GM23248 (cell line): ENCODE results near the gene TNFRSF12A. TPM values are rescaled to one million over a fixed set of nuclear protein-coding genes. Genes with fewer than 3 reads are reported as not detected.

Experiments used
- DNase-seq: peaks from one replicate; pipeline ENCODE4 v3.0.0-alpha.2; 2015
- H2AFZ ChIP-seq: fragments of 200-600 bp; sonication (generic); 2 replicates; pipeline ENCODE4 v1.6.1; 2016; ENCODE audit warnings: antibody characterized with exemption
- H3F3A ChIP-seq: fragments of 200-600 bp; sonication (generic); 2 replicates; pipeline ENCODE4 v1.6.1; 2016; ENCODE audit warnings: mild to moderate bottlenecking, antibody characterized with exemption, mixed run types; ENCODE audit not compliant: insufficient read depth
- H3K27ac ChIP-seq: fragments of 200-600 bp; sonication (generic); 2 replicates; pipeline ENCODE4 v1.5.1; 2016; ENCODE audit warnings: mild to moderate bottlenecking
- H3K27me3 ChIP-seq: fragments of 200-600 bp; sonication (generic); replicated peaks from 2 replicates; pipeline ENCODE4 v1.6.1; 2016; ENCODE audit warnings: mild to moderate bottlenecking; ENCODE audit not compliant: insufficient read depth
- H3K36me3 ChIP-seq: fragments of 200-600 bp; sonication (generic); 2 replicates; pipeline ENCODE4 v1.6.1; 2016; ENCODE audit warnings: low read depth, mild to moderate bottlenecking
- H3K4me1 ChIP-seq: fragments of 200-600 bp; sonication (generic); 2 replicates; pipeline ENCODE4 v1.6.1; 2016; ENCODE audit warnings: mild to moderate bottlenecking; ENCODE audit not compliant: insufficient read depth
- H3K4me2 ChIP-seq: fragments of 200-600 bp; sonication (generic); one replicate; pipeline ENCODE4 v1.6.1; 2016; ENCODE audit warnings: mild to moderate bottlenecking; ENCODE audit not compliant: unreplicated experiment
- H3K4me3 ChIP-seq: fragments of 200-600 bp; sonication (generic); 2 replicates; pipeline ENCODE4 v1.5.1; 2016; ENCODE audit warnings: mild to moderate bottlenecking
- H3K79me2 ChIP-seq: fragments of 200-600 bp; sonication (generic); 2 replicates; pipeline ENCODE4 v1.6.1; 2016; ENCODE audit warnings: mild to moderate bottlenecking; ENCODE audit not compliant: insufficient read depth
- H3K9ac ChIP-seq: fragments of 200-600 bp; sonication (generic); 2 replicates; pipeline ENCODE4 v1.6.1; 2016; ENCODE audit warnings: mild to moderate bottlenecking
- H3K9me2 ChIP-seq: fragments of 200-600 bp; sonication (generic); 2 replicates; pipeline ENCODE4 v1.6.1; 2016; ENCODE audit warnings: mixed run types, mild to moderate bottlenecking, moderate library complexity; ENCODE audit not compliant: insufficient read depth
- H3K9me3 ChIP-seq: fragments of 200-600 bp; sonication (generic); one replicate; pipeline ENCODE4 v1.6.1; 2017; ENCODE audit warnings: low read depth
- H4K20me1 ChIP-seq: fragments of 200-600 bp; sonication (generic); 2 replicates; pipeline ENCODE4 v1.6.0; 2016; ENCODE audit not compliant: insufficient read depth
- EZH2 ChIP-seq: fragments of 200-600 bp; sonication (generic); IDR thresholded peaks from 2 replicates; pipeline ENCODE4 v1.6.1; 2018; ENCODE audit warnings: antibody characterized with exemption, mild to moderate bottlenecking; ENCODE audit not compliant: insufficient read depth, poor library complexity, severe bottlenecking
- EZH2phosphoT487 ChIP-seq: fragments of 200-600 bp; sonication (generic); IDR thresholded peaks from 2 replicates; pipeline ENCODE4 v1.6.1; 2018; ENCODE audit warnings: antibody characterized with exemption, moderate library complexity, mild to moderate bottlenecking, low read depth; ENCODE audit not compliant: insufficient read depth
- WGBS, 2 experiments: methylation state at CpG; one replicate each; pipeline ENCODE4 v1.1.6; 2015 to 2017; ENCODE audit warnings: low lambda C conversion rate in 2 of 2, low coverage in 1 of 2; ENCODE audit errors: missing lambda C conversion rate in 2 of 2; 5-methylcytosine and 5-hydroxymethylcytosine counted together
- in situ Hi-C: fragments of 300-500 bp; cut with MboI; formaldehyde crosslinking; loops from 2 replicates; pipeline ENCODE4 v1.15.0; 2020
- polyA plus RNA-seq: library from polyadenylated mRNA; unstranded; fragments of >200 nt; fragmentation: Nextera tagmentation; extraction: Ambion mirVana; gene quantifications from 2 replicates; pipeline ENCODE4 v1.2.1, GENCODE V29; 2016
- total RNA-seq: library from RNA; depleted of rRNA; stranded (reverse); fragments of >200 nt; shearing (Covaris generic); gene quantifications from 2 replicates; pipeline ENCODE4 v1.2.3, GENCODE V29; 2014

Gene TNFRSF12A
- total and polyA plus RNA-seq, 2 experiments from 2014 or later: 735 to 864 TPM

DNA sequence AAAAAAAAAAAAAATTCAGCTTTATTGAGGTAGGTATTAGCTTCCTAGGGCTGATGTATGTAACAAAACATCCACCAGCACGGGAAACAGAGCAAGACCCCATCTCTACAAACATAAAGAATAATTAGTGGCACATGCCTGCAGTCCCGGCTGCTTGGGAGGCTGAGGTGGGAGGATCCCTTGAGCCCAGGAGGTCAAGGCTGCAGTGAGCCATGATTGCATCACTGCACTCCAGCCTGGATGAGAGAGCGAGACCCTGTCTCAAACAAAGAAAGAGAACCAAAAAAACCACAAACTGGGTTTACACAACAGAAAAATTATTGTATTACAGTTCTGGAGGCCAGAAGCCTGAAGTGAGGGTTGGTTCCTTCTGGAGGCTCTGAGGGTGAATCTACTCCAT is 22.2 kb downstream of the TNFRSF12A start:
- 69 to 70% methylated on average over 3 of the region's 3 CpGs for WGBS, 2 experiments
- no peaks in the 10 kb centered on the region for H3K36me3 ChIP-seq
- H3K9ac ChIP-seq: no peak overlapping the region
- no peaks in the 10 kb centered on the region for H3F3A ChIP-seq
- TF ChIP-seq EZH2phosphoT487 (no peak), EZH2 (no peak)
- H2AFZ ChIP-seq: no peak overlapping the region
- no peaks in the 10 kb centered on the region for H3K9me3 ChIP-seq
- no peak overlapping the region for H3K4me3 ChIP-seq
- no peaks in the 10 kb centered on the region for H4K20me1 ChIP-seq
- no peak overlapping the region for H3K27ac ChIP-seq
- H3K4me2 ChIP-seq: no peak overlapping the region
- peaks cover 37% of the 10 kb centered on the region for H3K27me3 ChIP-seq
- H3K9me2 ChIP-seq: no peaks in the 10 kb centered on the region
- DNase-seq: no peak
- no peaks in the 10 kb centered on the region for H3K4me1 ChIP-seq
- in situ Hi-C loops: no loop called here
- H3K79me2 ChIP-seq: no peaks in the 10 kb centered on the region

DNA sequence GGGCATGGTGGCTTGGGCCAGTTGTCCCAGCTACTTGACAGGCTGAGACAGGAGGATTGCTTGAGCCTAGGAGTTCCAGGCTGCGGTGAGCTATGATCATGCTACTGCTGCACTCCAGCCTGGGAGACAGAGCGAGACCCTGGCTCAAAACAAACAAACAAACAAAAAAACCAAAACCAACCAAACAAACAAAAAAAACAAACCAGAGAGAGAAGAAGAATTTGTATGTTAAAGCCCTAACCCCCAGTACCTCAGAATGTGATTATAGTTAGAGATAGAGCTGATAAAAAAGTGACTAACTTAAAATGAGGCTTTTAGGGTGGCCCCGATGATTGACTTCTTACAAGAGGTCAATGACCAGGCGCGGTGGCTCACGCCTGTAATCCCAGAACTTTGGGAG is 24.5 kb downstream of the TNFRSF12A start:
- no peaks in the 10 kb centered on the region for H3K4me1 ChIP-seq
- no peaks in the 10 kb centered on the region for H3F3A ChIP-seq
- peaks cover 32% of the 10 kb centered on the region for H3K27me3 ChIP-seq
- no peak overlapping the region for H3K4me3 ChIP-seq
- H3K9me2 ChIP-seq: no peaks in the 10 kb centered on the region
- H4K20me1 ChIP-seq: no peaks in the 10 kb centered on the region
- H3K9me3 ChIP-seq: no peaks in the 10 kb centered on the region
- H3K4me2 ChIP-seq: no peak overlapping the region
- no peaks in the 10 kb centered on the region for H3K79me2 ChIP-seq
- in situ Hi-C loops: no loop called here
- TF ChIP-seq EZH2phosphoT487 (0 out of 2 replicates have a peak, but pooled peaks have one; percentile 7), EZH2 (no peak)
- H3K27ac ChIP-seq: no peak overlapping the region
- H3K9ac ChIP-seq: no peak overlapping the region
- 91 to 92% methylated on average over 6 of the region's 6 CpGs for WGBS, 2 experiments
- no peaks in the 10 kb centered on the region for H3K36me3 ChIP-seq
- no peak for DNase-seq
- no peak overlapping the region for H2AFZ ChIP-seq

DNA sequence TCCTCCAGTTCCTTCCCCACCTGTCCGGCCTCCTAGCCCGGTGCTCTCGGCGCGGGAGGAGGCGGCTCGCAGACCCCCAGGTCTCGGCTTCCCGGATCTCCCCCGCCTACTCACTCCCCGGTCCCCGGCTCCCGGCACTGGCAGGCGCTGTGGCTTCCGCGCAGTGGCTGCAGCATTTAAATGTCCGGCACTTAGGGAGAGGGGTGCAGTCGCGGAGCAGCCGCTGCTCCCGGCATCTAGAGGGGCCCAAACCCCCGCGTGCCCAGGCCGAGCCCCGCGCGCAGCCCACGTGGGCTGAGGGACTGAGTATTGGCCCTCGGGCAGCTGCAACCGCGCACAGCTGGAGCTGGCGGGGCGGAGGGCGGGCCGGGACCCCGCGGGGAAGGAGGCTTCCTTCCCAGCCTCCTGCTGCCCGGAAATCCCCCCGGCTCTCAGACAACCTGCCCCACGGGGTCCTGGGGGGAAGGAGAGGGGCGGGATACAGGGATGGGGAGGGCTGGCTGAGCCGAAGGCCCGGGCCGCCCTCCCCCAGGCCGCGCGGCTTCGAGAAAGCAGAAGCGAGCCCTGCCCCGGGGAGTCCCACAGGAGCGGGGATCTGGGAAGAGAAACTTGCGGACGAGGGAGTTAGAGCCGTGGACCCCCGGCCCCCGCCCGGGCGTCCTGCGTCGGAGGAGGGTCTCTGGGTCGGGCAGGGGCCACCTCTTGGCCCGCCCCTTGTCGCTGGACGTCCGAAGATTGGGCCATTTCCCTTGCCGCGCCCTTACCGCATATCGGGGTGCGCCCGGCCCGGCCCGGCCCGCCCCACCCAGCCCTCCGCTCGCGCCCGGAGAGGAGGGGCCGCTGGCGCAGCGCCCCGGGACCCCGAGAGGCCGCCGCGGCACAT is 25.8 kb downstream of the TNFRSF12A start, which contains the start of gene MMP25:
Gene MMP25, plus strand, starts transcription at position 804 of the 883 bp plus-strand sequence. CDS start 357 bp downstream, outside the sequence.
- no peaks in the 10 kb centered on the region for H3K9me2 ChIP-seq
- WGBS, 2 experiments: 1 to 2% methylated on average over 54 to 81 of the region's 86 CpGs
- DNase-seq: peak; percentile 34
- no peaks in the 10 kb centered on the region for H3K9me3 ChIP-seq
- H2AFZ ChIP-seq: peak within 1 kb of the TSS; percentile 70
- in situ Hi-C loops: no loop called here
- H3K9ac ChIP-seq: peak within 1 kb of the TSS; percentile 36; the same call in 1 of the 2 replicates
- H3K36me3 ChIP-seq: no peaks in the 10 kb centered on the region
- H3K27ac ChIP-seq: no peak within 1 kb of the TSS
- peaks cover 37% of the 10 kb centered on the region for H3K27me3 ChIP-seq
- no peaks in the 10 kb centered on the region for H3K4me1 ChIP-seq
- no peaks in the 10 kb centered on the region for H3F3A ChIP-seq
- H3K79me2 ChIP-seq: no peaks in the 10 kb centered on the region
- H3K4me3 ChIP-seq: peak within 1 kb of the TSS; percentile 70
- no peaks in the 10 kb centered on the region for H4K20me1 ChIP-seq
- TF ChIP-seq EZH2phosphoT487 (0 out of 2 replicates have a peak, but pooled peaks have one; percentile 42), EZH2 (peak; percentile 90)
- H3K4me2 ChIP-seq: peak within 1 kb of the TSS; percentile 84

DNA sequence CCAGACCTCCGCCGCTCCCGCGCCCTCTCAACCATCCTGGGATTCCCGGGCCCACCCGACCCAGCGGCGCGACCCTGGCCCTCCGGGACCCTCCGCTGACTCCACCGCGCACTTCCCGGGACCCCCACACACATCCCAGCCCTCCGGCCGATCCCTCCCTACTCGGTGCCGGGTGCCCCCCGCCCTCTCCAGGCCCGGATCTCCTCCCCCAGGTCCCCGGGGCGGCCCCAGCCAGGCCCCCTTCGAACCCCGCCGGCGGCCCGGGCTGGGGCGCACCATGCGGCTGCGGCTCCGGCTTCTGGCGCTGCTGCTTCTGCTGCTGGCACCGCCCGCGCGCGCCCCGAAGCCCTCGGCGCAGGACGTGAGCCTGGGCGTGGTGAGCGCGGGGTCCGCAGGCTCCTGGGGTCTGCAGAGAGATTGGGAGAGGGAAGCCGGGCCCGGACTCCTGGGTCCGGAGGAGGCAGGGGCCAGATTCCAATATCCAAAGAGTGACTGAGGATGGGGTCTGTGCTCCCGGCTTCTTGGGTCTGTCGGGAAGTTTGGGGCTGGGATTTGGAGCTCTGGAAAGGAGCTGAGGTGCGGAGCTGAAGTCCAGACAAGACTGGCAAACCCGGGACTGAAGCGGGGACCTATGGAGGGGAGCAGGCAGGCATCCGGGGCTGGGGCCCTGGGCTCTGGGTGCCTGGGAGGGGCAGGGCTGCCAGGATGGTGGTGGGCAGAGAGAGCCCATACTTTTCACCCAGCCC is 26.6 kb downstream of the TNFRSF12A start:
- no peak overlapping the region for H2AFZ ChIP-seq
- TF ChIP-seq EZH2: peak; percentile 89
- peak; percentile 70 for TF ChIP-seq EZH2phosphoT487
- no peaks in the 10 kb centered on the region for H3K9me2 ChIP-seq
- H3K9me3 ChIP-seq: no peaks in the 10 kb centered on the region
- peak overlapping the region; percentile 70; the same call in 1 of the 2 replicates for H3K4me3 ChIP-seq
- H3F3A ChIP-seq: no peaks in the 10 kb centered on the region
- 4 to 8% methylated on average over 20 to 49 of the region's 54 CpGs for WGBS, 2 experiments
- no peak overlapping the region for H3K9ac ChIP-seq
- peak; percentile 17 for DNase-seq
- no peaks in the 10 kb centered on the region for H3K4me1 ChIP-seq
- no peaks in the 10 kb centered on the region for H4K20me1 ChIP-seq
- in situ Hi-C loops: no loop called here
- peak overlapping the region; percentile 84 for H3K4me2 ChIP-seq
- H3K27ac ChIP-seq: no peak overlapping the region
- H3K36me3 ChIP-seq: no peaks in the 10 kb centered on the region
- peaks cover 37% of the 10 kb centered on the region for H3K27me3 ChIP-seq
- no peaks in the 10 kb centered on the region for H3K79me2 ChIP-seq
